ENCODE data around the gene TLDC2. TPM values are rescaled to one million over a fixed set of nuclear protein-coding genes. Genes with fewer than 3 reads are reported as not detected.
A peak's percentile ranks its signal among the peaks of the same experiment; 100 is the strongest.

Gene TLDC2
- total and polyA plus RNA-seq, 8 donors = 0.13 to 15.1 (median 1.0) TPM; not detected in 2

DNA sequence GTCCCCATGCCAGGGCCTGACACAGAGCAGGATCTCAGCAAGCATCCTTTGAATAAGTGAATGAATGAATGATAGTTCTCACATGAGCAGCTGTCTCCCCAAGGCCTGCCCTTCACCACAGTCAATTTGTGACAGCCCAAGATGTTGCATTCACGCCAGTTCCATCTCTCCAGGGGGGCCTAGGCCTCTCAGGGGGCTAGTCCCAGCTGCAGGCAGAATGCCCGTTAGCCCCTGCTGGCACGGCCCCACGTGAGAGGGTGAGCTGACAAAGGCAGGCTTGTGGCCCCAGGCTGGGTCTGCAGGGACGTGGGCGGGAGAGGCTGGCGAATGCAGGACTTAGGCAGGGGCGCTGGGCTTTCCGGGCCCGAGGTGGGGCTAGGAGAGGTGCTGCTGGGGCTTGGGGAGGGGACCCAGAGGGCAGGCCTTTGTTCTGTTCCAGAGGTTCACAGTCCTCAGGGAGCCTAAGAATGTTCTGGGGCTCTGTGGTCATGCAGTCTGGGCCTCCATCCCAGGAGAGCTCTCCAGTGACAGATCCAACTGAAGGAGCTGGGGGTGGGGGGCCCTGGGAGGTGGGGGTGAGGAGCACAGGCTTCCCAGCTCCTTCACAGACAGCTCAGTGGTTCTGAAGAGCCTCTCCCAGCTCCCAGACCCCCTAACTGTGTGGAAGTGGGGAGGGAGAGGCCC lies 30.5 kb upstream of the TLDC2 start:
- TF ChIP-seq EP300 (IDR thresholded peaks at IDR 0.05) (no peak), CTCF (IDR thresholded peaks at IDR 0.05) (no peak), POLR2AphosphoS5 (IDR thresholded peaks at IDR 0.05) (no peak), POLR2A (IDR thresholded peaks at IDR 0.05) (no peak)
- peak overlapping the region in 4 of 5 donors; percentile 82 to 92 (median 84) for H3K27ac ChIP-seq
- intact Hi-C loops (cut with DNase I; ENCODE audit: low total_unique reads) = no loop called here
- no peaks in the 10 kb centered on the region for H3K9me3 ChIP-seq
- no peaks in the 10 kb centered on the region for H3K27me3 ChIP-seq
- H3K36me3 ChIP-seq = no peaks in the 10 kb centered on the region
- peaks cover 24 to 86% (median 69%) of the 10 kb centered on the region in 4 donors for H3K4me1 ChIP-seq
- H3K4me3 ChIP-seq = no peak overlapping the region
- 77 to 86% (median 82%) methylated on average over 9 to 10 of the region's 10 CpGs for WGBS, 5 donors
- no peak for DNase-seq

DNA sequence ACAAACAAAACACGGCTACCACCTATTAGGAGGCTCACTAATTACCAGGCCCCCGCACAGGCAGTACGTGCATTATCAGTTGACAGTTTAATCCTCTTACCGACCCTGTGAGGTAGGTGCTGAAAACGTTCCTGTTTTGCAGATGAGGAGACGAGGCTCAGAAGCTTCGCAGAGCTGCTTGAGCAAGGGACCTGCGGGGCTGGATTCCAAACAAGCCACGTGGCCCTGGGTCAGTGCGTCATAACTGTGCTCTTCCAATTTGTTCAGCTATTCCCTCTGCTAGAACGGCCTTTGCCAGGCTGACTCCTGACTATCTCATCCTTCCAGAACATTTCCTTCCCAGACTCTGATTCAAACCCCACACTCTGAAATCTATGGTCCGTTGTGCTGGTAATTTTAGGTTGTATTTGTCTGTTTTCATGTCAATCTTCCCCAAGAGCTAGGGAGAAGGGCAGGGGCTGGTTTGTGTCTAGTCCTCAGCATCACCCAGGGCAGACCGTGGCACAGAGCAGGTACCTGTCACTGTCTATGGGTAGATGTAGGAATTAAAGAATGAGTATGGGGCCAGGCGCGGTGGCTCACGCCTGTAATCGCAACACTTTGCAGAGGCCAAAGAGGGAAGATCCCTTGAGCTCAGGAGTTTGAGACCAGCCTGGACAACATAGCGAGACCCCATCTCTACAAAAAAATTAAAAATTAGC lies 28.8 kb upstream of the TLDC2 start:
- 65 to 73% (median 70%) methylated on average over 17 to 18 of the region's 18 CpGs for WGBS, 5 donors
- peaks cover 24 to 91% (median 69%) of the 10 kb centered on the region in 4 donors for H3K4me1 ChIP-seq
- no peaks in the 10 kb centered on the region for H3K36me3 ChIP-seq
- no peak overlapping the region for H3K4me3 ChIP-seq
- peak; percentile 52 to 76 for DNase-seq
- H3K9me3 ChIP-seq = no peaks in the 10 kb centered on the region
- no peaks in the 10 kb centered on the region for H3K27me3 ChIP-seq
- peak overlapping the region; percentile 13 to 92 (median 82) for H3K27ac ChIP-seq
- TF ChIP-seq POLR2AphosphoS5 (IDR thresholded peaks at IDR 0.05) = peak in 2 of 3 donors; percentile 79 to 88
- TF ChIP-seq EP300 (IDR thresholded peaks at IDR 0.05) = peak; percentile 84
- no peak for TF ChIP-seq POLR2A (IDR thresholded peaks at IDR 0.05)
- TF ChIP-seq CTCF (IDR thresholded peaks at IDR 0.05) = no peak
- intact Hi-C loops (cut with DNase I; ENCODE audit: low total_unique reads) = no loop called here

DNA sequence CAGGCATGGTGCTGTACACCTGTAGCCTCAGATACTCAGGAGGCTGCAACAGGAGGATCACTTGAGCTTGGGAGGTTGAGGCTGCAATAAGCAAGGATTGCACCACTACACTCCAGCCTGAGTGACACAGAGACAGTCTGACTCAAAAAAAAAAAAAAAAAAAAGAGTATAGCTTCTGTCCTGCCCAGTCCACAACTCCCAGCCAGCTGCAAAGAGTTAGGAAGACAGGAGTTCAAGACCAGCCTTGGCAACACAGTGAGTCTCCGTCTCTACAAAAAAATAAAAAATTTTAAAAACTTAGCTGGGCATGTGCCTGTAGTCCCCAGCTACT lies 28.3 kb upstream of the TLDC2 start:
- DNase-seq = no peak
- intact Hi-C loops (cut with DNase I; ENCODE audit: low total_unique reads) = no loop called here
- Histone ChIP-seq H3K4me1 (peaks cover 21 to 91% (median 70%) of the 10 kb centered on the region in 4 donors), H3K9me3 (no peaks in the 10 kb centered on the region), H3K4me3 (no peak overlapping the region), H3K27ac (peak overlapping the region; percentile 73 to 92 (median 82)), H3K36me3 (no peaks in the 10 kb centered on the region), H3K27me3 (no peaks in the 10 kb centered on the region)
- 65 to 86% (median 81%) methylated on average over 1 of the region's 1 CpG for WGBS, 5 donors
- no peak for TF ChIP-seq EP300 (IDR thresholded peaks at IDR 0.05)
- TF ChIP-seq CTCF (IDR thresholded peaks at IDR 0.05) = no peak
- TF ChIP-seq POLR2AphosphoS5 (IDR thresholded peaks at IDR 0.05) = no peak
- TF ChIP-seq POLR2A (IDR thresholded peaks at IDR 0.05) = no peak

- Histone ChIP-seq H3K36me3 (no peaks in the 10 kb centered on the region), H3K9me3 (no peaks in the 10 kb centered on the region), H3K27ac (peak overlapping the region; percentile 73 to 92 (median 82)), H3K4me3 (no peak overlapping the region), H3K4me1 (peaks cover 20 to 91% (median 68%) of the 10 kb centered on the region in 4 donors), H3K27me3 (no peaks in the 10 kb centered on the region)
- DNase-seq = peak in 1 of 2 donors; percentile 86
- WGBS, 5 donors = 46 to 73% (median 70%) methylated on average over 6 of the region's 6 CpGs
- intact Hi-C loops (cut with DNase I; ENCODE audit: low total_unique reads) = no loop called here
- TF ChIP-seq EP300 (IDR thresholded peaks at IDR 0.05) = no peak
- no peak for TF ChIP-seq POLR2A (IDR thresholded peaks at IDR 0.05)
- TF ChIP-seq CTCF (IDR thresholded peaks at IDR 0.05) = no peak
- peak in 2 of 3 donors; percentile 19 to 63 for TF ChIP-seq POLR2AphosphoS5 (IDR thresholded peaks at IDR 0.05)
Observed at GRCh38 chr20:36848078-36848660, 27.8 kb upstream of the TLDC2 start.

All from stomach (tissue), 9 donors.